K562 (cell line): ENCODE data around the gene PROM2. TPM values are rescaled to one million over a fixed set of nuclear protein-coding genes. Genes with fewer than 3 reads are reported as not detected.

Experiments
- ATAC-seq: fragments of 200-7000 bp; cut with Tn5 transposase; 3 replicates; pipeline ENCODE4 v1.9.1; 2020; ENCODE audit warnings: moderate library complexity
- BruUV-seq: library from RNA; stranded (reverse); fragments of 400-500 nt; replicated peaks from 2 replicates; lab custom pipeline; 2021; lab: Mats Ljungman, UMichigan
- CTCF ChIA-PET: fragments of 300-600 bp; formaldehyde crosslinking; extraction: SDS; loops from one replicate; lab custom pipeline; 2021; ENCODE audit warnings: low intra/inter-chr PET ratio; lab: Yijun Ruan, JAX
- POLR2A ChIA-PET: fragments of 300-600, 350-650 bp; sonication (Branson Sonifier 250); formaldehyde crosslinking; extraction: SDS; loops from one replicate; lab custom pipeline; 2021; ENCODE audit warnings: antibody characterized with exemption, inconsistent platforms; lab: Yijun Ruan, JAX
- DNase-seq, 4 experiments: peaks; one replicate each; pipeline versions ENCODE4 v3.0.0 to v3.0.0-alpha.2; 2011 to 2018; ENCODE audit warnings: low spot score in 3 of 4, mixed read lengths in 3 of 4; ENCODE audit errors: extremely low read depth in 1 of 4
- FAIRE-seq: peaks from 2 replicates; lab custom pipeline; 2011; peaks lifted over from hg19 to GRCh38; lab: Jason Lieb, UNC
- H2AFZ ChIP-seq: 2 replicates; pipeline ENCODE4 v1.6.0; 2011; ENCODE audit warnings: low read depth, low read length, control low read depth, inconsistent platforms
- H3K27ac ChIP-seq: fragments of 200-600 bp; 3 replicates; pipeline ENCODE4 v1.8.0; 2011; ENCODE audit warnings: low read depth, mild to moderate bottlenecking, control low read depth, inconsistent platforms, low read length, moderate library complexity, mixed read lengths; ENCODE audit errors: extremely low read depth
- H3K27me3 ChIP-seq, 2 experiments: fragments of 300-600 bp in 1 of 2; 2 replicates in 1 of 2; 3 replicates in 1 of 2; pipeline versions ENCODE4 v1.6.0 to v1.8.0; 2011; ENCODE audit warnings: inconsistent platforms in 2 of 2, low read length in 2 of 2, mild to moderate bottlenecking in 1 of 2, mixed read lengths in 1 of 2, moderate library complexity in 1 of 2; ENCODE audit not compliant: control insufficient read depth in 2 of 2, insufficient read depth in 2 of 2
- H3K36me3 ChIP-seq: fragments of 300-600 bp; 3 replicates; pipeline ENCODE4 v1.8.0; 2011; ENCODE audit warnings: mild to moderate bottlenecking, low read length, inconsistent platforms; ENCODE audit not compliant: control insufficient read depth, insufficient read depth
- H3K4me1 ChIP-seq, 2 experiments: fragments of 200-600 bp in 1 of 2; replicated peaks in 1 of 2; 2 replicates in 1 of 2; 3 replicates in 1 of 2; pipeline versions ENCODE4 v1.5.1 to v1.8.0; 2011; ENCODE audit warnings: inconsistent platforms in 2 of 2, low read length in 2 of 2, mild to moderate bottlenecking in 1 of 2, mixed read lengths in 1 of 2, moderate library complexity in 1 of 2; ENCODE audit not compliant: control insufficient read depth in 2 of 2, insufficient read depth in 2 of 2
- H3K4me2 ChIP-seq: 2 replicates; pipeline ENCODE4 v1.6.1; 2011; ENCODE audit warnings: low read length, control low read depth, inconsistent platforms, mixed read lengths; ENCODE audit not compliant: insufficient read depth
- H3K4me3 ChIP-seq: fragments of 200-600 bp; sonication (generic), shearing (Covaris generic); 2 replicates; pipeline ENCODE4 v1.5.1; 2016; ENCODE audit warnings: control low read depth, inconsistent platforms
- H3K79me2 ChIP-seq: fragments of 200-600 bp; 3 replicates; pipeline ENCODE4 v1.8.0; 2011; ENCODE audit warnings: low read length, inconsistent platforms; ENCODE audit not compliant: control insufficient read depth, insufficient read depth
- H3K9ac ChIP-seq, 2 experiments: 2 replicates each; pipeline versions ENCODE4 v1.6.0 to v1.6.1; 2011; ENCODE audit warnings: low read depth in 2 of 2, low read length in 2 of 2, control low read depth in 1 of 2, inconsistent platforms in 1 of 2, mild to moderate bottlenecking in 1 of 2, mixed read lengths in 1 of 2; ENCODE audit not compliant: insufficient read depth in 1 of 2
- H3K9me1 ChIP-seq: one replicate; pipeline ENCODE4 v1.6.0; 2011; ENCODE audit warnings: inconsistent platforms, mild to moderate bottlenecking, low read length, moderate library complexity; ENCODE audit not compliant: control insufficient read depth, insufficient read depth
- H3K9me3 ChIP-seq: replicated peaks from 2 replicates; pipeline ENCODE4 v1.5.1; 2011; ENCODE audit warnings: low read depth, low read length, inconsistent platforms; ENCODE audit not compliant: control insufficient read depth, insufficient read depth
- H4K20me1 ChIP-seq: replicated peaks from 2 replicates; pipeline ENCODE4 v1.6.1; 2011; ENCODE audit warnings: low read length, inconsistent platforms, mixed read lengths; ENCODE audit not compliant: control insufficient read depth, insufficient read depth
- CHD2 ChIP-seq: IDR thresholded peaks from 2 replicates; pipeline ENCODE4 v1.6.1; 2011; ENCODE audit warnings: low read depth, low read length
- HEY1 ChIP-seq: fragments of 250-450 bp; sonication (Bioruptor Pico); IDR thresholded peaks from 2 replicates; pipeline ENCODE4 v1.5.0; 2020; ENCODE audit warnings: mild to moderate bottlenecking, moderate library complexity, borderline replicate concordance
- POLR2B ChIP-seq: fragments of 450-650 bp; IDR thresholded peaks from 2 replicates; pipeline ENCODE4 v1.6.1; 2018; ENCODE audit warnings: low read depth; ENCODE audit not compliant: partially characterized antibody
- RNF219 ChIP-seq: fragments of 250-450 bp; sonication (Bioruptor Pico); IDR thresholded peaks from 2 replicates; pipeline ENCODE4 v1.5.0; 2022; ENCODE audit warnings: mild to moderate bottlenecking
- SMAD1 ChIP-seq: fragments of 150-350 bp; IDR thresholded peaks from 2 replicates; pipeline ENCODE4 v1.6.1; 2014; ENCODE audit warnings: low read length, low read depth; ENCODE audit not compliant: partially characterized antibody
- TAF15 ChIP-seq: fragments of 200-400 bp; formaldehyde crosslinking; IDR thresholded peaks from 2 replicates; pipeline ENCODE4 v1.6.1; 2017; ENCODE audit warnings: mild to moderate bottlenecking, low read depth, low read length, moderate library complexity
- TGIF2 ChIP-seq: sonication (generic); formaldehyde crosslinking; IDR thresholded peaks from 2 replicates; pipeline ENCODE4 v1.8.1; 2022; ENCODE audit warnings: mild to moderate bottlenecking, missing genetic modification reagents, moderate library complexity
- WGBS: fragments of 100-300 bp; shearing (Covaris generic); methylation state at CpG from one replicate; pipeline ENCODE4 v1.1.6; 2016; ENCODE audit warnings: low coverage, mixed read lengths; ENCODE audit not compliant: insufficient coverage; ENCODE audit errors: missing lambda C conversion rate; 5-methylcytosine and 5-hydroxymethylcytosine counted together
- in situ Hi-C: fragments of 300-500 bp; cut with MboI; formaldehyde crosslinking; loops from 4 replicates; pipeline ENCODE4 v1.15.0; 2018; ENCODE audit warnings: inconsistent platforms, mixed read lengths
- intact Hi-C: fragments of 100-400 bp; cut with micrococcal nuclease; formaldehyde crosslinking; loops from 2 replicates; pipeline ENCODE4 v1.14.2; 2022
- polyA plus RNA-seq, 8 experiments: library from polyadenylated mRNA; depleted of rRNA in 4 of 8; stranded (reverse) in 5 of 8; unstranded in 3 of 8; fragments of >200 nt; fragmentation: Nextera tagmentation in 2 of 8; fragmentation: Illumina TruSeq in 1 of 8; extraction: Ambion mirVana in 2 of 8; extraction: Trizol in 1 of 8; gene quantifications; 2 replicates each; pipeline versions ENCODE4 v1.2.1 to v1.2.3, GENCODE V29; 2011 to 2014; ENCODE audit warnings: inconsistent platforms in 1 of 8, missing spikeins in 1 of 8
- total RNA-seq, 7 experiments: library from RNA; depleted of rRNA in 6 of 7; stranded (reverse); fragments of >200 nt in 6 of 7; fragmentation: Illumina TruSeq in 2 of 7; extraction: Trizol in 2 of 7; gene quantifications; 2 replicates each; pipeline versions ENCODE4 v1.2.1 to v1.2.3, GENCODE V29; 2011 to 2021; ENCODE audit warnings: low replicate concordance in 1 of 7

The PROM2 gene
- total and polyA plus RNA-seq, 9 of the 15 experiments (the other 6 are each of a cell fraction or from before 2014, with no cell fraction given): not detected

DNA sequence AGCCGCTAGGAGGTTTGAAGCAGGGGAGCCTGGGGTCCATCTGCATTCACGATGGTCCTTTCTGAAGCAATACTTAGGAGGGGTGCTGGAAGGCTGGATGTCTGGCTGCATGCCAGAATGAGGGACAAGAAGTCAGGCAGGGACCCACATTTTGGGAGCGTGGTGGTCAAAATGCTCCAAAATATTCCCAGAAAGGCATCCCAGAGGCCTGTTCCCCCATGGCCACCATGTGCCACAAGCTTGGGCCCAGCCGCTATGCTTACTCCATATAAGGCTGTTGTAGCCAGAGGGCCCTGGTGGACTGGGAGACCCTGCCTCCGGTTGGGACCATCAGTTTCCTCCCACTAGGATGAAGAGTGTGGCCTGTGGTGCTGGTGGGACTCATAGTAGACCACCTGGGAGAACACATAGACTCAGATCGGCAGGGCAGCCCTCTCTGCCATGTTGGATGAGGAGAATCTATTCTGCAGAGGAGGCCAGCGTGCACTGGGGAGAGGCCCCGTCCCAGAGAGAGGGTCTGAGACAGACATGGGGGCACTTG lies 3.6 kb upstream of the PROM2 start:
- H4K20me1 ChIP-seq: no peaks in the 10 kb centered on the region; the same call in 1 of the 2 replicates
- H2AFZ ChIP-seq: no peak overlapping the region
- CTCF ChIA-PET: no interaction called here
- POLR2A ChIA-PET: no interaction called here
- H3K9ac ChIP-seq: no peak overlapping the region
- no peaks in the 10 kb centered on the region for H3K9me1 ChIP-seq
- no peaks in the 10 kb centered on the region for H3K36me3 ChIP-seq
- no TSS peak for BruUV-seq
- H3K79me2 ChIP-seq: no peaks in the 10 kb centered on the region
- in situ Hi-C loops: no loop called here
- TF ChIP-seq RNF219 (CRISPR knock-in tag): no peak
- no peak for TF ChIP-seq SMAD1
- no peak for TF ChIP-seq TAF15
- TF ChIP-seq CHD2: no peak
- TF ChIP-seq POLR2B: no peak
- no peak for TF ChIP-seq TGIF2 (CRISPR knock-in tag)
- TF ChIP-seq HEY1 (CRISPR knock-in tag): no peak
- TF ChIP-seq, all 486 proteins: peak for 0
- no peak overlapping the region for H3K27ac ChIP-seq
- H3K9me3 ChIP-seq: no peaks in the 10 kb centered on the region
- H3K27me3 ChIP-seq: peaks cover 3 to 50% of the 10 kb centered on the region in 2 experiments; a peak in 4 of 5 replicates
- FAIRE-seq (no peak), ATAC-seq (no peak), DNase-seq (no peak)
- 0% methylated on average over 8 of the region's 8 CpGs for WGBS
- H3K4me2 ChIP-seq: no peak overlapping the region
- H3K4me3 ChIP-seq: no peak overlapping the region
- no peaks in the 10 kb centered on the region; a peak in 1 of 5 replicates for H3K4me1 ChIP-seq
- intact Hi-C loops: no loop called here
